HG02610 (cell line): Measurements from ENCODE around the gene DCAF5.
A peak's percentile ranks its signal among the peaks of the same experiment; 100 is the strongest.

Source experiments
- ATAC-seq: cut with Tn5 transposase; IDR thresholded peaks from one replicate; pipeline ENCODE4 v1.9.1; 2021; ENCODE audit warnings: mild to moderate bottlenecking, moderate library complexity; ENCODE audit not compliant: unreplicated experiment

The DCAF5 gene

GRCh38 chr14:69149461-69150244 is 3.3 kb downstream of the DCAF5 start:
- ATAC-seq, result no peak

- no peak for ATAC-seq
These were observed 10.8 kb downstream of the DCAF5 start for GRCh38 chr14:69142101-69142500.

- ATAC-seq, result no peak
These were observed 11.4 kb downstream of the DCAF5 start for GRCh38 chr14:69141550-69141949.

GRCh38 chr14:69139743-69140142 is 13.2 kb downstream of the DCAF5 start:
- ATAC-seq, result no peak

- peak; percentile 72 for ATAC-seq
These were observed 14.9 kb downstream of the DCAF5 start for GRCh38 chr14:69137843-69138535.

- peak; percentile 53 for ATAC-seq
These were observed 15.5 kb downstream of the DCAF5 start for GRCh38 chr14:69137416-69137815.

GRCh38 chr14:69135133-69135532 is 17.8 kb downstream of the DCAF5 start:
- ATAC-seq, result no peak

GRCh38 chr14:69133206-69134125 is 19.5 kb downstream of the DCAF5 start:
- no peak for ATAC-seq

- ATAC-seq, result no peak
These were observed 20.3 kb downstream of the DCAF5 start for GRCh38 chr14:69132513-69133181.

- no peak for ATAC-seq
These were observed 21.7 kb downstream of the DCAF5 start for GRCh38 chr14:69131176-69131575.

GRCh38 chr14:69129264-69129880 is 23.5 kb downstream of the DCAF5 start:
- peak; percentile 61 for ATAC-seq

- ATAC-seq, result no peak
These were observed 34.6 kb downstream of the DCAF5 start for GRCh38 chr14:69118305-69118704.

- ATAC-seq, result no peak
These were observed 35.7 kb downstream of the DCAF5 start for GRCh38 chr14:69117020-69117767.

GRCh38 chr14:69115407-69116185 is 37.3 kb downstream of the DCAF5 start:
- no peak for ATAC-seq

- no peak for ATAC-seq
These were observed 38.2 kb downstream of the DCAF5 start for GRCh38 chr14:69114763-69115162.

GRCh38 chr14:69108358-69108757 is 44.6 kb downstream of the DCAF5 start:
- no peak for ATAC-seq

GRCh38 chr14:69107407-69108003 is 45.4 kb downstream of the DCAF5 start:
- no peak for ATAC-seq

- no peak for ATAC-seq
These were observed 46.5 kb downstream of the DCAF5 start for GRCh38 chr14:69106451-69106850.
